Ramos (cell line): ENCODE results near the gene TVP23A.

Source experiments
- in situ Hi-C: fragments of 300-500 bp; cut with MboI; formaldehyde crosslinking; loops from one replicate; pipeline ENCODE4 v1.14.3; 2022; ENCODE audit warnings: low sequenced_read_pairs; ENCODE audit not compliant: unreplicated experiment

The TVP23A gene

DNA sequence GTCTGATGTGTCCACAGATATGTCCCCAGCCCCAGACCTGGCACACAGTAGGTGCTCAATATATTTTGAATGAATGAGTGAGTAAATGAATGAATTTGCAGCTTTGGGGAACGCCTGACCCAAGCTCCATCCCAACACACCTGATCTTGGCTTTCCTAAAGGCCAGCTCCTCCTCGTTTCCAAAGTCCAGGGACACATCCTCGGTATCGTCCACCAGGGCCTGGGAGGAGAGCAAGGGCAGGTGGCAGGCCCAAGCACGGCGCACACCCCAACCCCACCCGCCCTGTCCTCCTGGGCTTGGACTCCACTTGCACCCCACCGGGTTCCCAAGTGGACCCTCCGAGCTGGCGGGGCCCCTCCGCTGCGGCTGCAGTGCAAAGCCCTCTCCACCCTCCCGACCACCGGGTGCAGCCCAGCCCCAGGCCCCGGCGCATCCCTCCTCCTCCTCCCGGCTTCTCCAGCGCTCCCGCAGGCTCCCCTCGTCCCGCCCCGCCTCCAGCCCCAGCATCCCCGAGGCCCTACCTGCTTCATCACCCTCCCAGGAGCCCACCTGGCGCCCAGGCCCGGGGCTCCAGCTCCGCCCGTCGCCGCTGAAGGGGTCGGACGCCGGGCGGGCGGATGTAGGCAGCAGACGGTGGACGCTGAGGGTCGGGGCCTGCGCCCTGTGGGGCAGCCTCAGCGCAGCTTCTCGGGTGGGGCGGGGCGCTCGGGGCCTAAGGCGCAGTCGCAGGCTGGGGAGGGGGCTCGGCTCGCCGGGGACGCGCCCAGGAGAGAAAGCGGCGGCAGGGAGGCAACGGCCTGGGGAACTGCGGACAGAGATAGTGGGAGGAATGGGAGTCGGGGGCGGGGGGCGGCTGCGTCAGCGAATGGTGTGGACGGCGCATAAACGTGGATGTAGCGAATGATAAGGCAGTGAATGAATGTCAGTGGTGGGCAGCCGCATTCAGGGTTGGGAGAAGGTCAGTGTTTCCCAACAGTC lies at the start of gene TVP23A:
TVP23A (minus strand) TSS at position 832 of the 979 bp plus-strand sequence; CDS start at position 531, 301 bp downstream.
- in situ Hi-C loops, result no loop called here

DNA sequence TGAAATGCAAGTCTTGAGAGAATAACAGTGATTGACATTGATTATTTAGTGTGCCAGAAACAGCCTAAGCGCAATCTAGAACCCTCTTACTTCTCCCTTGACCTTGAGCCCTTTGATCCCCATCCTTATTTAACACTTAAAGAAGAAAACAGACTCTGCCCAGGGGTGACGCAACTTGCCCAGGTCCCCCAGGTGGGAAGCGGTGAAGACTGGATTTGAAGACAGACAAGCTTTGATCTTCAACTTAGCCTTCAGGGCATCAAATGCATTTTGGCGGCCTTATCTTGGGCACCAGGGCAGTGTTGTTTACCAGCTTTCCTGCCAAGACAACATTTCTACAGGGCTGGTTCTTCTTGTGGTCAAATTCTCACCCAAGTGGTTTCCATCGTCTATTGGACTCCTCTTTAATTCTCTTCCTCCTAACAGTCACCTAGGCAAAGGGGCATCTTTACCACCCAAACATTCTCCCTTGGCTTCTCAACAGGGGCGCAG lies 49.6 kb upstream of the TVP23A start:
- in situ Hi-C loops, result no loop called here

DNA sequence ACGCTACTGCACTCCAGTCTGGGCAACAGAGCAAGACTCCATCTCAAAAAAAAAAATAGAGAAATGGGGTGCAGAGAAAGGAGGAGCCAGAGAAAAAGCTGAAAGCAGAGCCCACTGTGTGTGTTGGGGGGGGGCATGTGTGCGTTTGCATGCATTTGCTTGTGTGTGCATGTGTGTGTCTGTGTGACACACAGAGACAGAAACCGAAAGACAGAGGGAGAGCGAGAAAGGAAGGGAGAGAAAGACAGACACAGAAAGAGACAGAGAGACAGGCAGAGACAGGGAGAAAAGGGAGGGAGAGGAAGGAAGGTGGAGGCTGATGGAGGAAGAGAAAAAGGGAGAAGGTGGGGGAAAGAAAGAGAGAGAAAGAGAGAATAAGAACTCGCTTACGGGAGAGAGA lies 48.6 kb upstream of the TVP23A start:
- in situ Hi-C loops, result no loop called here

DNA sequence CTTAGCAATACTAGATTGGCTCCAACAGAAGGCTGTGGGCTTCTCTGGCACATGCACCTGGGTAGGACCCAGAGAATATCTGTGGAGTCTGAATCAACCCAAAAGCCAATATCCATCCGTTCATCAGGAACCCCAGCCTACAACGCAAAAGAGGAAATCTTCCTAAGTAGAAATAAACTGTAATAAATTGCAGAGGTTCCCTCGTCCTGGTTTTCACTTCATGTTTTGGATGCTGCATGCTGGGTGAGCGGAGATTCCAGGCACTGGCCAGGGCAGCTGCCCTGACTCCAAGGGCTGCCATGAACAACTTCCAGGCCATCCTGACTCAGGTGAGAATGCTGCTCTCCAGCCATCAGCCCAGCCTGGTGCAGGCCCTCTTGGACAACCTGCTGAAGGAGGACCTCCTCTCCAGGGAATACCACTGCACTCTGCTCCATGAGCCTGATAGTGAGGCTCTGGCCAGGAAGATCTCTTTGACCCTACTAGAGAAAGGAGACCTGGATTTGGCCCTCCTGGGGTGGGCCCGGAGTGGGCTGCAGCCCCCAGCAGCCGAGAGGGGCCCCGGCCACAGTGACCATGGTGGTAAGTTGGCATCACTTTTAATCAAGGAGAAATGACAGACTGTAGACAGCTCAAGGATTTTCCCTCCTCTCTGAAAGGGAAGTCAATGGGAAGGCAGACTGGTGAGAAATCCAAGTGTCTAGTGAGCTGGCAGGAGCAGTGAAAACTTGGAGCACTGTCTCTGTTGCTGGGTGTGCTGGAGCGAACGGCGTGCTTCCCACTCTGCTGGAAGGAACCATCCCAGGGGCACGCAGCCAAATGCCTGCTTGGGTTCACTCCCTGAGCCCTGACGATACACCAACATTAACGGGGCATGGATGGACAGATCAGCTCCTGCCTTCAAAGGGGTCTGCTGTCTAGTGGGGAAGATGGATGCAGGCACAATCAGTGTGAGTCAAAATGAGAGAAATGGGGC lies 47.7 kb upstream of the TVP23A start:
- in situ Hi-C loops, result no loop called here

DNA sequence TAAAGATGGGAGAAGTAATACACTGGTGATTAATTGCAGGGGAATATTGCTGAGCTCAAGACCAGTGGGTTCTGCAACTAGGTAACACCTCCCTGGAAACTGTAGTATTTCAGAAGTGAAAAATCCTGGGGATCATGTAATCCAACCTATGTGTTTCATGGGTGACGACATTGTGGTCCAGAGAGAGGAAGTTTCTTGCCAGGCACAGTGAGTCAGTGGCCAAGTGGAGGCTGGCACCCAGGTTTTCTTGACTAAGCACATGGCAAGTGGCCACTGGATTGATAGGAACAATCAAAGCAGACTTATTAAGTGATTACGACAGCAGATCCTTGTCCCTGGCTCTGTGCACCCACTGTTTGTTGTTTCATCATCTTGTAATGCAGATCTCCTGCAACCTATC lies 43.8 kb upstream of the TVP23A start:
- in situ Hi-C loops, result no loop called here

DNA sequence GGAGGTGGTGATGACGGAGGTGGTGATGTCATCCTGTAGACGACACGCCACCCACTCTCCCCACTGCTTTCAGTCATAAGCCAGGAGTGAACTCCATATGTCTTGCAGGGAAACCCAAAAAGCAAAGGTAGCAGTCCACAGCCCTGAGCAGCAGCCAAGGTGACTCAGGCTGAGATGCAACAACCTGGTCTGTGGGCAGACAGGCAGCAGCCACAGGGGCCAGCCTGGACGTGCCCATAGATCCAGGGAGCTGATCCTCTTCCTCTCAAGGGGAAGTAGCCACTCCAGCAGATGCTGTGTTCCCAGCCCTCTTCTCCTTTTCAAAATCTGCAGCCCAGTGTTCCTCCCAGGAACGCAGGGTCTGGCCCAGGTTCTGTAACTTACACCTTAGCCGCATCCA lies 41.1 kb upstream of the TVP23A start:
- in situ Hi-C loops, result no loop called here

DNA sequence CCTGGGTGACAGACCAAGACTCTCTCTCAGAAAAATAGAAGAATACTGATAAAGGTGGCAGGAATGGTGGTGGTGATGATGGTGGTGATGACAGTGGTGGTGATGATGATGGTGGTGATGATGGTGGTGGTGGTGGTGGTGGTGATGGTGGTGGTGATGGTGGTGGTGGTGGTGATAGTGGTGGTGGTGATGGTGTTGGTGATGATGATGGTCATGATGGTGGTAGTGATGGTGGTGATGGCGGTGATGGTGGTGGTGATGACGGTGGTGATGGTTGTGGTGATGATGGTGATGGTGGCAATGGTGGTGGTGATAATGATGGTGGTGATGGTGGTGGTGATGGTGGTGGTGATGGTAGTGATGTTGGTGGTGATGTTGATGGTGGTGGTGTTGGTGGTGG lies 40.4 kb upstream of the TVP23A start:
- in situ Hi-C loops, result no loop called here

DNA sequence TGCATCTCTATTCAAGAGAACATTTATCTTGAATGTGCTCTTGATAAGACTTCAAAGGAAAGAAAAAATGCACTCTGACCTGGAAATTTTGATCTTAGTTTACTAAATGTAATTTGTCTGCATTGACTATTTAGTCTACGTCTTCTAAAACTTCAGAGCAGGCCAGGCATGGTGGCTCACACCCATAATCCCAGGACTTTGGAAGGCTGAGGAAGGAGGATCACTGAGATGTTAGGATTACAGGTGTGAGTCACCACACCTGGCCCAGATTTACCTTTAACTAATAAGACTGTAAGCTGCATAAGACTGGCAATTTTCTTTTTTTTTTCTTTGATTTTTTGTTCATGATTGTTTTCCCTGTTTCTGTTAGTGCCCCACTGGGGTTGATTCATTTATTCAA lies 39.6 kb upstream of the TVP23A start:
- in situ Hi-C loops, result no loop called here

DNA sequence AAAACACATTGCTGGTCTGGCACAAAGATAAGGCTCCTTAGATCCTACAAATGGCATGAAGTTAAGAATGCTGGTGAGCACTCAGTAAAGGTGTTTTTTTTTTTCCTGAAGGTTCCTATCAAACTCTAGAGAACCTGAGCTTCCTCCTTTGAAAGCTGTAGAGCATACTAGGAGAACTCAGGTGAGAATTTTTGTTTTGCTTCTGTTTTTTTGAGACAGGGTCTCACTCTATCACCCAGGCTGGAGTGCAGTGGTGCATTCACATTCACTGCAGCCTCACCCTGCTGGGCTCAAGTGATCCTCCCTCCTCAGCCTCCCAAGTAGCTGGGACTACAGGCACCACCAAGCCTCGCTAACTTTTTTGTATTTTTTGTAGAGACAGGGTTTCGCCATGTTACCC lies 37.4 kb upstream of the TVP23A start:
- in situ Hi-C loops, result no loop called here

DNA sequence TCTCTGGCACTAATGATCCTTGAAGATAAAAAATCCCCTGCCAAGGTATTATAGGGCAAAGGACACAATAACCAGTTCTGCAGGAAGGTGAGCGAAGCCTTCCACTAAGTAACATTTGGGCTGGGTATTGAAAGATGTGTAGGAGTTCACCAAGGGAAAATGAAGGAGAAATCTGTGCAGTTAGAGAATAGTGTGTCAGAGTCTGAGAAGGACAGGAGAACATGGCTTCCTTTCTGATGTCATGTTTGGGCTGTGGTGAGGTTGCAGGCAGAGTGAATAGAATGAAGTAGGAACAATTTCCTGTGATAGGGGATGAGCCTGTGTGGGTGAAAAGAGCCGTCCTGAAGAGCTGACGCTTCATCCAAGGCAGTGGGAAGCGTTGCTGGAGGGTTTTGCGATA lies 34.4 kb upstream of the TVP23A start:
- in situ Hi-C loops, result no loop called here

DNA sequence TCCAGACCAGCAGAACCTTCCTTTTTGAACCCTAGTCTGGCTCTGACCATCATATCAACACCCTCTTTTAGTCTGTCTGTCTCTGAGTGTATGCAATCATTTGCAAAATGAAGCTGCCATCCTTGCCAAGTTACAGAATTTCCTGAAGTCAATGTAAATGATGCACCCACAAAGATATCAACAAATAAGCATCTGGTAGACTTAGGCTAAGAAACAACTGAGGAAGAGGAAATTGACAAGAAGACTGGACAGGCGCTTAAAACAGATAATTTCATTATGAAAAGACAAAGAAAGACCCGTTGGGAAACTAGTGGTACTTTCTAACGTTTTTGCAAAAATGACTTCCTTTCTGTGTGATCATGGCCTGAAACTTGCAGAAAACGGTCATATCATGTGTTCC lies 33.7 kb upstream of the TVP23A start:
- in situ Hi-C loops, result no loop called here

DNA sequence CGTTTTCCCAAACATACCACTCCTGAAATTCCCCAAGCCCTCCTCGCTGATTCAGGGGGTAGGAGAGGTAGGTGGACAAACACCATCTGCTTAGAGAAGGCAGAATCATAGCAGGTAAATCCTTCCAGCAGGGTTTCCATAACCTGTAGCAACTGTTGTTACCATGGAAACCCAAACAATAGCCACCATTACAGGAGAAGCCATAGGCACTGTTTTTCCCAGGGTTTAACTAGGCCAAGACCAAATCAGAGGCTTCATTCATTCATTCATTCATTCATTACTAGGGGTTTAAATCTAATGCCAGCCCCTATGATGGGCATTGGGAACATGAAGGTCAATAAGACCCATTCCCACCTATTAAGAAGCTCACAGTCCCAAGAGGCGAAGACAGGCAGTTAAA lies 32.9 kb upstream of the TVP23A start:
- in situ Hi-C loops, result no loop called here

DNA sequence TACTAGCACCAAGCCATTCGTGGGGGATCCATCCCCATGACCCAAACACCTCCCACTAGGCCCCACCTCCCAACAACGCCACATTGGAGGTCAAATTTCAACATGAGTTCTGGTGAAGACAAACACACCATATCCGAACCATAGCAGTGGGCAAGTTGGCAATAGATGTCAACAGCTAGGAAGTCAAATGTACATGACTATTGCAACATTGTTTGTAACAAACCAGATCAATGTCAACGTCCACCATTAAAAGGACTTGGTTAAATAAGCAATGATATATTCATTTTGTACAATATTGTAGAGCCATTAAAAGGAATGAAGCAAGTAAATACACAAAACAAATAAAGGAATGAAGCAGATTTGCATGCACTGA lies 31.9 kb upstream of the TVP23A start:
- in situ Hi-C loops, result no loop called here

DNA sequence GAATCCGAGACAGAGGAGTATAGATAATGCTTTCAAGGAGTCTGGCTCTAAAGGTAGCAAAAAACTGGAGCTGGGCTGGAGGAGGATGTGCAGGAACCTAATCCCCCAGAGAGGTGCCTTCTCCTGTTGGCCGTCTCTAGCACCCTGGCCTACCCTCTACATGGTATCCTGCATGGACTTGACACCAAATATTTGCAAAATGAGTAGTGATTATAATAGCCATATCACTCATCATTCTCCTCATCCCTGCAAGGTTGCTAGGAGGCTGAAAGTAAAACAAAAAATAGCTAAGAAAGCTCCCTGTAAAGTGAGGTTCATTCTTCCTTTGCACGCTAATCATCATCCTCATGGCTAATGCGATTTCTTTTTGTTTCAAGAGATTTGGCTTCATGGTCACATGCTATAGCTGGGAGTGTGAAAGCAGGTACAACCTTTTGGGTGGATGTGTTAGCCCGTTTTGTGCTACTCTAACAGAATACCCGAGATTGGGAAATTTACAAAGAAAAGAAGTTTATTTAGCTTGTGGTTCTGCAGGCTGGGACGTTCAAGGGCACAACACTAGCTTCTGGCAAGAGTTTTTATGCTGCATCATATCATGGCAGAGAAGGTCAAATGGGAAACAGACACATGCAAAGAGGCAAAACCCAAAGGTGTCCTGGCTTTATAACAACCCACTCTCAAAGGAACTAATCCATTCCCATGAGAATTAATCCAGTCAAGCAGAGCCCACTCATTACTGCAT lies 31.3 kb upstream of the TVP23A start:
- in situ Hi-C loops, result no loop called here

DNA sequence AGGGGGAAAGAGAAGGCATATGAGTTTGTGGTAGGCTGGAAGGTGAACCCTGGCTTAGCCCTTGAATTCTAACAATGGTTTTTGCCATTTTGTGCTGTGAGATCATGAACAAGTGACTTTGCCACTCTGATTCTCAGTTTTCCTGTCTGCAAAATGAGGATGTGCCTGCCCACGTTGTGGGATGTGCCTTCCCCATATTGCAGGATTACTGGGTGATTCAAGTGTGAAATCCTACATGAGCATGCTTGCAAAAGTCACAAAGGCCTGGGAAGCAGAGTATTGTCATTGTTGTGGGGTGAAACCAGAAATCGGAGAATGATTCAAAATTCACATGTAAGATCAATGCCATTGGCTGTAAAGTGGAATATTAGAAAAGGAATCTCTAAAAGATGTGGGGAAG lies 28.6 kb upstream of the TVP23A start:
- in situ Hi-C loops, result no loop called here

DNA sequence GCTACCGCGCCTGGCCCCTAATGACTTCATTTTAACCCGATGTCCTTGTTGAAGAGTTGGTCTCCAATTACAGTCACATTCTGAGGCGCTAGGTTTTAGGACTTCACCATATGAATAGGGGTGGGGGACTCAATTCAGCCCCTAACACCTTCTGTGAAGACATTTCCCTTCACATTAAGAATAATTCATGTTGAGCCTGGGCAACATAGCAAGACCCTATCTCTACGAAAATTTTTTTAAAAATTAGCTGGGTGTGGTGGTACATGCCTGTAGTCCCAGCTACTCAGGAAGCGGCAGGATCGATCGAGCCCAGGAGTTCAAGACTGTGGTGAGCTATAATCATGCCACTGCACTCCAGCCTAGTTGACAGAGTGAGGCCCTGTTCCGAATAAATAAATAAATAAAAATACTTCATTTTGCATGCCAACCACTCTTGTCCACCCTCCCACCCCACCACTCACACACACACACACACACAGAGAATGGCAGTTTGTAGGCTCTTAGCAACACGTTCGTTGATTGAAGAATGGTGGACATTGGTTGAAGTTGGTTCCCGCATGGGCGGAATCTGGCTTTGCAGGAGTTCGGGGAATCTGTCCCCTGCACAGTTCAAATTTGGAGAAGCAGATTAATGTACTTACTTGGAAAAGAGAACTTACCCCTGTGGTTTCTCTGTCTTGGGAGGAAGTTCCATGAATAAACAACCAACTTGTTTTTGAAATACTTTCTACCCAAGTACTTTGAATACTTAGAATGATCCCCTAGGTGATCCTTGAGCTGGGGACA lies 27.8 kb upstream of the TVP23A start:
- in situ Hi-C loops, result no loop called here

DNA sequence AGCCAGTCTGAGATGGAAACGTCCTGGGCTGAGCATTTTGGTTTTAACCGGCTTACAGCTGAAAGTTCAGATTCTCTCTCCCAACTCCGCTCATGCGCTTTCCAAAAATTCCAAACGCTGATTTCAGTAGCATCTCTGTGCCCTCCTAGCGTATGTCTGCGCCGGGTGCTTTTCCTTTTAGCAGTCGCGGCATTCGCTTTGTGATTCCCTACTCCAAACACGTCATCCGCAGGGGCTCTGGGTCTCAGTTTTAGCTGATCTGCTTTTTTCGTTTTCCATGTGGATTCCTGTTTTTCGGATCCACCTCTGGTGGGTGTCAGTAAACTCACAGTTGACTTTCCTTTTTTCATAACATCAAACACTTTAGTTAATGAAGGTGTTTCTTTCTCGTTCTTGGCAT lies 22.1 kb upstream of the TVP23A start:
- in situ Hi-C loops, result no loop called here

DNA sequence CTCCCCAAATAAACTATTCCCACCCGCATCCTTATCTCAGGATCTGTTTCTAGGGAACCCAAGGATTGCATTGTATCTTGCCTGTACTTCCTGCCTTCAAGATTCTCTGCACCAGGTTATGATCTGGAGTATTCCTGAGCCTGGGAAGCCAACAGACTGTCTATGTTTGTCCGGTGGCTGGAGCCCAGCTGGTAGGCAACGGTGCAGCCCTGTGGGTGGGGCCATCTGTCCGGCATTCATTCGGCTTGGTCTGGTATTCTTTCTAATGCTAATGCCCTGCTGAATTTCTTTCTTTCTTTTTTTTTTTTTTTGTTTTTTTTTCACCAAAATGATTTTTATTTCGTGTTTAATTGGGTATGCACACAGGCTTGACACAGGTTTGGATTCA lies 20.7 kb upstream of the TVP23A start:
- in situ Hi-C loops, result no loop called here

DNA sequence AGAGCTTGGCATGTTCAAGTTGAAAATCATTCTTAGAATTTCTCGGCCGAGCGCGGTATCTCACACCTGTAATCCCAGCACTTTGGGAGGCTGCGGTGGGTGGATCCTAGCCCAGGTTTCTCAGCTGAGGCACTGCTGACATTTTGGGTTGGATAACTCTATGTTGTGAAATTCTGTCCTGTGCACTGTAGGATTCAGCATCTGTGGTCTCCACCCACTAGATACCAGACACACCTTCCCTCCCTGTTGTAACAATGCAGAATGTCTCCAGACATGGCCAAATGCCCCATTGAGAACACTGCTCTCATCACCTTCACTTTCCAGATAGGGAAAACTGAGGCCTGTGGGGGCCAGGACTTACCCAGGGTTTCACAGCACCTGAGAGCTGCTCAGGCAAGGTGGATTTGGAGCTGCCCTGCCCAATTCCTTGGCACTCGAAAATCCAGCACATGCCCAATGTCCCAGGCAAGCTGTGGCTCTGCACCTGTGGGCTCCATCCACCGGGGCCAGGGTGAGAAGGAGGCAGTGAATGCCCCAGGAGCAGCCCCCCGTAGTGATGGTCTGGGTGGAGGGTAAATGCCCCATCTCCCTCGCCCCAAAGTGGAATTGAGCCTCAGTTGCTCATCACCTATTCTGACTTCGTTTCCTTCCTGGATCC lies 20.2 kb upstream of the TVP23A start:
- in situ Hi-C loops, result no loop called here
